H1 (cell line): ENCODE results near the gene CEND1. TPM values are rescaled to one million over a fixed set of nuclear protein-coding genes. Genes with fewer than 3 reads are reported as not detected.
A peak's percentile ranks its signal among the peaks of the same experiment; 100 is the strongest.

Experiments
- CTCF ChIA-PET: fragments of 300-600 bp; sonication (Branson Sonifier 250); formaldehyde crosslinking; loops from one replicate; lab custom pipeline; 2021; ENCODE audit not compliant: partially characterized antibody; lab: Charles Lee
- POLR2A ChIA-PET: fragments of 300-600 bp; sonication (Branson Sonifier 250); formaldehyde crosslinking; loops from one replicate; lab custom pipeline; 2021; ENCODE audit warnings: inconsistent platforms; ENCODE audit not compliant: partially characterized antibody; lab: Charles Lee
- DNase-seq, 2 experiments: peaks; one replicate each; pipeline versions ENCODE4 v3.0.0 to v3.0.0-alpha.2; 2010 to 2022; ENCODE audit warnings: low spot score in 2 of 2, low read depth in 1 of 2, mixed read lengths in 1 of 2
- FAIRE-seq: peaks from 2 replicates; lab custom pipeline; 2011; peaks lifted over from hg19 to GRCh38; lab: Jason Lieb, UNC
- H2AFZ ChIP-seq: 2 replicates; pipeline ENCODE4 v1.8.1; 2012; ENCODE audit warnings: low read length, inconsistent platforms
- H2AK5ac ChIP-seq: 2 replicates; pipeline ENCODE4 v1.6.1; 2013; ENCODE audit warnings: low read depth, low read length
- H2BK120ac ChIP-seq: replicated peaks from 2 replicates; pipeline ENCODE3; 2013; ENCODE audit warnings: low read depth, low read length, inconsistent platforms
- H2BK12ac ChIP-seq: 2 replicates; pipeline ENCODE4 v1.6.1; 2013; ENCODE audit warnings: low read depth, low read length
- H2BK15ac ChIP-seq: 2 replicates; pipeline ENCODE4 v1.6.1; 2013; ENCODE audit warnings: low read length
- H2BK20ac ChIP-seq: 2 replicates; pipeline ENCODE4 v1.6.1; 2013; ENCODE audit warnings: low read length
- H2BK5ac ChIP-seq: 2 replicates; pipeline ENCODE4 v1.6.1; 2013; ENCODE audit warnings: low read depth, low read length
- H3K14ac ChIP-seq: 2 replicates; pipeline ENCODE4 v1.6.1; 2013; ENCODE audit warnings: inconsistent platforms; ENCODE audit not compliant: insufficient read length
- H3K18ac ChIP-seq: 2 replicates; pipeline ENCODE4 v1.6.1; 2013; ENCODE audit warnings: low read length; ENCODE audit errors: extremely low read depth
- H3K23ac ChIP-seq: 2 replicates; pipeline ENCODE4 v1.6.1; 2013; ENCODE audit warnings: inconsistent platforms; ENCODE audit not compliant: insufficient read length
- H3K23me2 ChIP-seq: 2 replicates; pipeline ENCODE4 v1.6.1; 2013; ENCODE audit warnings: low read depth, low read length
- H3K27ac ChIP-seq: 2 replicates; pipeline ENCODE4 v1.6.1; 2011; ENCODE audit warnings: low read depth, low read length, inconsistent platforms
- H3K27me3 ChIP-seq, 4 experiments: replicated peaks in 1 of 4; 1 replicate in 1 of 4; 2 replicates in 3 of 4; pipeline versions ENCODE4 v1.6.1 to v1.8.1; 2011 to 2013; ENCODE audit warnings: low read length in 3 of 4, mild to moderate bottlenecking in 3 of 4, inconsistent platforms in 2 of 4, mixed read lengths in 2 of 4, moderate library complexity in 1 of 4; ENCODE audit not compliant: control insufficient read depth in 3 of 4, insufficient read depth in 3 of 4; ENCODE audit errors: extremely low read depth in 1 of 4
- H3K36me3 ChIP-seq, 4 experiments: 2 replicates each; pipeline versions ENCODE4 v1.6.1 to v1.8.1; 2011 to 2013; ENCODE audit warnings: mild to moderate bottlenecking in 4 of 4, low read length in 3 of 4, moderate library complexity in 2 of 4, control low read depth in 1 of 4, inconsistent platforms in 1 of 4; ENCODE audit not compliant: insufficient read depth in 4 of 4, control insufficient read depth in 2 of 4
- H3K4ac ChIP-seq: replicated peaks from 2 replicates; pipeline ENCODE3; 2013; ENCODE audit warnings: low read length, low read depth, mixed read lengths, inconsistent platforms; ENCODE audit not compliant: insufficient read length
- H3K4me1 ChIP-seq, 4 experiments: replicated peaks in 1 of 4; 1 replicate in 1 of 4; 2 replicates in 3 of 4; pipeline versions ENCODE4 v1.6.1 to v1.8.1; 2011 to 2013; ENCODE audit warnings: low read length in 3 of 4, inconsistent platforms in 2 of 4, mixed read lengths in 1 of 4; ENCODE audit not compliant: insufficient read depth in 4 of 4, control insufficient read depth in 3 of 4
- H3K4me2 ChIP-seq, 2 experiments: 2 replicates each; pipeline versions ENCODE4 v1.6.1 to v1.8.1; 2011 to 2013; ENCODE audit warnings: low read depth in 2 of 2, low read length in 2 of 2, control low read depth in 1 of 2, inconsistent platforms in 1 of 2, mild to moderate bottlenecking in 1 of 2; ENCODE audit not compliant: insufficient read depth in 1 of 2
- H3K4me3 ChIP-seq, 4 experiments: fragments of 200-600, 300-600 bp in 1 of 4; sonication (generic), shearing (Covaris generic), sonication (Bioruptor Twin) in 1 of 4; 2 replicates each; pipeline versions ENCODE4 v1.5.1 to v1.8.1; 2011 to 2016; ENCODE audit warnings: low read length in 4 of 4, low read depth in 3 of 4, control low read depth in 2 of 4, inconsistent platforms in 2 of 4, mild to moderate bottlenecking in 2 of 4, mixed read lengths in 1 of 4, moderate library complexity in 1 of 4; ENCODE audit not compliant: insufficient read depth in 2 of 4; ENCODE audit errors: extremely low read depth in 1 of 4
- H3K56ac ChIP-seq: replicated peaks from 2 replicates; pipeline ENCODE3; 2013; ENCODE audit warnings: low read depth, mild to moderate bottlenecking, mixed read lengths, low read length, inconsistent platforms; ENCODE audit not compliant: insufficient read length
- H3K79me1 ChIP-seq: 2 replicates; pipeline ENCODE4 v1.6.1; 2013; ENCODE audit warnings: low read depth, low read length, control low read depth
- H3K79me2 ChIP-seq, 2 experiments: 2 replicates each; pipeline versions ENCODE4 v1.6.1 to v1.8.1; 2012 to 2013; ENCODE audit warnings: low read length in 2 of 2, mild to moderate bottlenecking in 2 of 2, inconsistent platforms in 1 of 2; ENCODE audit not compliant: insufficient read depth in 2 of 2, control insufficient read depth in 1 of 2
- H3K9ac ChIP-seq, 4 experiments: replicated peaks in 1 of 4; 1 replicate in 1 of 4; 2 replicates in 3 of 4; pipeline versions ENCODE4 v1.6.1 to v1.8.1; 2011 to 2013; ENCODE audit warnings: low read depth in 3 of 4, low read length in 3 of 4, control low read depth in 2 of 4, mild to moderate bottlenecking in 2 of 4, moderate library complexity in 2 of 4, inconsistent platforms in 1 of 4; ENCODE audit errors: extremely low read depth in 1 of 4
- H3K9me3 ChIP-seq, 2 experiments: 2 replicates each; pipeline versions ENCODE4 v1.6.1 to v1.8.1; 2012 to 2013; ENCODE audit warnings: mild to moderate bottlenecking in 2 of 2, moderate library complexity in 2 of 2, control low read depth in 1 of 2, inconsistent platforms in 1 of 2, low read depth in 1 of 2, low read length in 1 of 2, mixed read lengths in 1 of 2; ENCODE audit not compliant: insufficient read depth in 2 of 2
- H4K20me1 ChIP-seq, 2 experiments: replicated peaks in 1 of 2; 2 replicates each; pipeline versions ENCODE3 to v1.8.1; 2011 to 2013; ENCODE audit warnings: inconsistent platforms in 2 of 2, low read length in 2 of 2, mild to moderate bottlenecking in 1 of 2; ENCODE audit not compliant: insufficient read depth in 2 of 2, control insufficient read depth in 1 of 2
- H4K5ac ChIP-seq: 2 replicates; pipeline ENCODE4 v1.6.1; 2013; ENCODE audit warnings: low read length, low read depth, mixed read lengths, inconsistent platforms; ENCODE audit not compliant: insufficient read length
- H4K8ac ChIP-seq: 2 replicates; pipeline ENCODE4 v1.8.0; 2013; ENCODE audit warnings: mild to moderate bottlenecking, moderate library complexity, low read length, inconsistent platforms; ENCODE audit not compliant: insufficient read depth; ENCODE audit errors: extremely low read depth
- H4K91ac ChIP-seq: replicated peaks from 2 replicates; pipeline ENCODE3; 2013; ENCODE audit warnings: low read length, mixed read lengths, inconsistent platforms; ENCODE audit not compliant: insufficient read length
- CBX5 ChIP-seq: fragments of 300-800, 300-1000 bp; sonication (generic); IDR thresholded peaks from 2 replicates; pipeline ENCODE4 v1.7.1; 2016; ENCODE audit warnings: antibody characterized with exemption, low read length, low read depth
- CTBP2 ChIP-seq: IDR thresholded peaks from 2 replicates; pipeline ENCODE4 v1.7.0; 2011; ENCODE audit warnings: borderline replicate concordance, mild to moderate bottlenecking, moderate library complexity, mixed read lengths, low read length; ENCODE audit not compliant: insufficient read depth, insufficient read length
- EGR1 ChIP-seq: IDR thresholded peaks from 2 replicates; pipeline ENCODE4 v1.6.1; 2011; ENCODE audit warnings: low read depth, low read length, borderline replicate concordance
- GTF2F1 ChIP-seq: IDR thresholded peaks from 2 replicates; pipeline ENCODE4 v1.6.1; 2012; ENCODE audit warnings: low read depth, low read length, improper control_type of control experiment, borderline replicate concordance
- HDAC6 ChIP-seq: IDR thresholded peaks from one replicate; pipeline ENCODE4 v1.7.1; 2012; ENCODE audit warnings: low read depth, mild to moderate bottlenecking, inconsistent platforms, low read length, moderate library complexity
- JUND ChIP-seq: IDR thresholded peaks from 2 replicates; pipeline ENCODE4 v1.6.1; 2011; ENCODE audit warnings: mild to moderate bottlenecking, improper control_type of control experiment, low read length
- MAX ChIP-seq: IDR thresholded peaks from 2 replicates; pipeline ENCODE4 v1.6.1; 2012; ENCODE audit warnings: inconsistent platforms
- RNF2 ChIP-seq: fragments of 200-900, 300-1000 bp; sonication (generic); IDR thresholded peaks from 2 replicates; pipeline ENCODE4 v1.7.1; 2016; ENCODE audit warnings: borderline replicate concordance, low read depth, mild to moderate bottlenecking, antibody characterized with exemption, low read length; ENCODE audit not compliant: poor library complexity, severe bottlenecking; ENCODE audit errors: missing control alignments
- SP1 ChIP-seq: IDR thresholded peaks from 2 replicates; pipeline ENCODE4 v1.6.1; 2011; ENCODE audit warnings: low read depth, low read length
- SP4 ChIP-seq: IDR thresholded peaks from 2 replicates; pipeline ENCODE4 v1.6.1; 2012; ENCODE audit warnings: low read length, inconsistent platforms
- TAF7 ChIP-seq: optimal IDR thresholded peaks from 2 replicates; pipeline ENCODE3; 2011; ENCODE audit warnings: low read depth, mild to moderate bottlenecking, inconsistent platforms, low read length, moderate library complexity, borderline replicate concordance
- YY1 ChIP-seq: IDR thresholded peaks from 2 replicates; pipeline ENCODE4 v1.6.1; 2011; ENCODE audit warnings: low read depth, mild to moderate bottlenecking, low read length
- ZNF274 ChIP-seq: IDR thresholded peaks from 2 replicates; pipeline ENCODE4 v1.7.0; 2012; ENCODE audit warnings: low read length, borderline replicate concordance; ENCODE audit errors: extremely low read depth
- WGBS, 2 experiments: shearing (Covaris generic) in 1 of 2; methylation state at CpG; one replicate each; pipeline versions ENCODE4 v1.1.6 to v1.1.7; 2013 to 2015; ENCODE audit warnings: low lambda C conversion rate in 2 of 2, mixed read lengths in 2 of 2, inconsistent platforms in 1 of 2, low coverage in 1 of 2, missing lambda C conversion rate in 1 of 2; ENCODE audit not compliant: insufficient replicate concordance in 2 of 2, insufficient coverage in 1 of 2, insufficient read length in 1 of 2; ENCODE audit errors: extremely low coverage in 1 of 2, missing lambda C conversion rate in 1 of 2; 5-methylcytosine and 5-hydroxymethylcytosine counted together
- polyA plus RNA-seq, 7 experiments: library from polyadenylated mRNA; depleted of rRNA in 3 of 7; stranded (reverse) in 5 of 7; unstranded in 2 of 7; fragments of >200 nt in 5 of 7; fragments of 200-250 nt in 2 of 7; gene quantifications; 1 replicate in 5 of 7; 2 replicates in 1 of 7; 4 replicates in 1 of 7; pipeline versions ENCODE4 v1.2.1 to v1.2.3, GENCODE V29; 2011 to 2013; ENCODE audit warnings: missing spikeins in 2 of 7, mixed read lengths in 2 of 7
- total RNA-seq: library from RNA; stranded (reverse); fragmentation: NEBNext Ultra II Directional; extraction: Animal tissue kit (Norgen Biotek cat#: 25700); gene quantifications from 2 replicates; pipeline ENCODE4 v1.2.1, GENCODE V29; 2021

CEND1 gene
- total and polyA plus RNA-seq, 2 of the 8 experiments (the other 6 are each of a cell fraction or from before 2014, with no cell fraction given) = 0.82 to 5.0 TPM

GRCh38 chr11:776263-776560, 13.7 kb downstream of the CEND1 start:
- peak overlapping the region; percentile 77 to 91 (median 85) for H3K4me3 ChIP-seq
- peak in 1 of 2 experiments; percentile 50 for DNase-seq
- H2BK5ac ChIP-seq = 0 out of 2 replicates have a peak overlapping the region, but pooled peaks have one; percentile 77
- no peak overlapping the region for H2BK120ac ChIP-seq
- 0 out of 2 replicates have a peak, but pooled peaks cover 6% of the 10 kb centered on the region for H3K79me1 ChIP-seq
- H3K23me2 ChIP-seq = peaks cover 13% of the 10 kb centered on the region; the same call in 1 of the 2 replicates
- H3K4ac ChIP-seq = peak overlapping the region; percentile 36
- H2BK20ac ChIP-seq = no peak overlapping the region
- H2BK15ac ChIP-seq = no peak overlapping the region
- no peak overlapping the region; a peak in 4 of 7 replicates for H3K9ac ChIP-seq
- peak overlapping the region; percentile 92 for H3K56ac ChIP-seq
- no peak overlapping the region for H2BK12ac ChIP-seq
- peak overlapping the region; percentile 45 for H4K91ac ChIP-seq
- 43% methylated on average over 7 of the region's 11 CpGs; no CpG with 5 or more reads in 1 of the 2 experiments for WGBS, 2 experiments
- H4K8ac ChIP-seq = peak overlapping the region; percentile 62; the same call in 1 of the 2 replicates
- ChIA-PET CTCF (interaction anchor here (0.6 to 2.9 kb wide), 12 partner anchors 10 to 923 kb away, joined by 3 to 15 read pairs (median 4); no protein-coding TSS in a partner anchor), POLR2A (interaction anchor here (0.5 to 35.3 kb wide), 16 partner anchors 10 to 278 kb away, joined by 3 to 636 read pairs (median 5); partner anchors contain the start of genes CEND1, PNPLA2, RPLP2 and TALDO1)
- peaks cover 3 to 11% (median 5%) of the 10 kb centered on the region in 4 experiments; a peak in 4 of 8 replicates for H3K36me3 ChIP-seq
- H3K23ac ChIP-seq = no peak overlapping the region
- H3K9me3 ChIP-seq = no peaks in the 10 kb centered on the region
- no peak for FAIRE-seq
- peak overlapping the region; percentile 81; the same call in 1 of the 2 replicates for H3K18ac ChIP-seq
- H4K5ac ChIP-seq = peak overlapping the region; percentile 63
- H3K27ac ChIP-seq = no peak overlapping the region
- peaks cover 0 to 15% (median 7%) of the 10 kb centered on the region in 4 experiments; a peak in 6 of 7 replicates for H3K4me1 ChIP-seq
- H3K79me2 ChIP-seq = peaks cover 7 to 43% of the 10 kb centered on the region in 2 experiments; a peak in 3 of 4 replicates
- no peak overlapping the region for H3K14ac ChIP-seq
- peaks cover 18 to 31% of the 10 kb centered on the region in 2 experiments for H4K20me1 ChIP-seq
- H2AFZ ChIP-seq = no peak overlapping the region
- H2AK5ac ChIP-seq = no peak overlapping the region
- H3K27me3 ChIP-seq = no peaks in the 10 kb centered on the region
- H3K4me2 ChIP-seq = peak overlapping the region; percentile 82 to 86
- TF ChIP-seq CTBP2 (no peak), JUND (no peak), HDAC6 (no peak), GTF2F1 (no peak), ZNF274 (no peak), YY1 (no peak), EGR1 (no peak), TAF7 (no peak), SP4 (no peak), MAX (no peak), CBX5 (no peak), SP1 (no peak), RNF2 (no peak)
